SK-N-SH (cell line): Measurements from ENCODE around the gene NR0B2. TPM values are rescaled to one million over a fixed set of nuclear protein-coding genes. Genes with fewer than 3 reads are reported as not detected.

ENCODE experiments used
- CTCF ChIA-PET: fragments of 300-600, 350-600 bp; formaldehyde crosslinking; extraction: SDS; loops from one replicate; lab custom pipeline; 2021; lab: Yijun Ruan, JAX
- POLR2A ChIA-PET: fragments of 350-600 bp; sonication (Branson Sonifier 250); formaldehyde crosslinking; extraction: SDS; loops from one replicate; lab custom pipeline; 2020; ENCODE audit warnings: antibody characterized with exemption, inconsistent platforms; lab: Yijun Ruan, JAX
- DNase-seq: peaks from one replicate; pipeline ENCODE4 v3.0.0; 2012
- H2AFZ ChIP-seq: fragments of 200-600 bp; sonication (generic); 2 replicates; pipeline ENCODE4 v1.8.1; 2016; ENCODE audit warnings: antibody characterized with exemption, mild to moderate bottlenecking, low read depth
- H3F3A ChIP-seq: fragments of 200-600 bp; sonication (generic); replicated peaks from 2 replicates; pipeline ENCODE3; 2016; ENCODE audit warnings: antibody characterized with exemption, mild to moderate bottlenecking; ENCODE audit not compliant: insufficient read depth
- H3K27ac ChIP-seq, 2 experiments: fragments of 200-500 bp in 1 of 2; fragments of 200-600 bp in 1 of 2; sonication (Bioruptor generic) in 1 of 2; sonication (generic), shearing (Covaris generic) in 1 of 2; 2 replicates each; pipeline versions ENCODE4 v1.5.1 to v1.6.1; 2014 to 2016; ENCODE audit warnings: low read depth in 2 of 2, inconsistent platforms in 1 of 2, low read length in 1 of 2, mild to moderate bottlenecking in 1 of 2, mixed read lengths in 1 of 2
- H3K27me3 ChIP-seq: fragments of 200-600 bp; sonication (generic), shearing (Covaris generic); 2 replicates; pipeline ENCODE4 v1.6.1; 2016; ENCODE audit warnings: mixed run types; ENCODE audit not compliant: insufficient read depth
- H3K36me3 ChIP-seq, 2 experiments: fragments of 200-500 bp in 1 of 2; fragments of 200-600 bp in 1 of 2; sonication (Bioruptor generic) in 1 of 2; sonication (generic) in 1 of 2; replicated peaks in 1 of 2; 2 replicates each; pipeline versions ENCODE3 to v1.5.1; 2014 to 2016; ENCODE audit warnings: low read length in 1 of 2, mild to moderate bottlenecking in 1 of 2; ENCODE audit not compliant: insufficient read depth in 2 of 2, control insufficient read depth in 1 of 2
- H3K4me1 ChIP-seq, 2 experiments: fragments of 200-500 bp in 1 of 2; fragments of 200-600 bp in 1 of 2; sonication (Bioruptor generic) in 1 of 2; sonication (generic), shearing (Covaris generic) in 1 of 2; 2 replicates each; pipeline versions ENCODE4 v1.5.1 to v1.6.1; 2014 to 2016; ENCODE audit warnings: low read depth in 1 of 2, low read length in 1 of 2, mixed run types in 1 of 2; ENCODE audit not compliant: insufficient read depth in 2 of 2, control insufficient read depth in 1 of 2
- H3K4me2 ChIP-seq: fragments of 200-600 bp; sonication (generic), shearing (Covaris generic); 2 replicates; pipeline ENCODE4 v1.6.1; 2017; ENCODE audit warnings: mixed run types
- H3K4me3 ChIP-seq, 2 experiments: fragments of 200-500 bp in 1 of 2; fragments of 200-600 bp in 1 of 2; sonication (Bioruptor generic) in 1 of 2; sonication (generic), shearing (Covaris generic) in 1 of 2; 2 replicates each; pipeline versions ENCODE4 v1.5.1 to v1.8.1; 2014 to 2016; ENCODE audit warnings: low read depth in 2 of 2, inconsistent platforms in 1 of 2, low read length in 1 of 2, mild to moderate bottlenecking in 1 of 2, mixed read lengths in 1 of 2, moderate library complexity in 1 of 2
- H3K79me2 ChIP-seq: fragments of 200-600 bp; sonication (generic); 2 replicates; pipeline ENCODE4 v1.8.1; 2017; ENCODE audit warnings: mild to moderate bottlenecking; ENCODE audit not compliant: insufficient read depth
- H3K9ac ChIP-seq: fragments of 200-600 bp; sonication (generic); 2 replicates; pipeline ENCODE4 v1.6.1; 2017; ENCODE audit warnings: mixed run types
- H3K9me2 ChIP-seq: fragments of 200-600 bp; sonication (generic); 2 replicates; pipeline ENCODE4 v1.6.1; 2017; ENCODE audit warnings: mixed run types
- H3K9me3 ChIP-seq: fragments of 200-600 bp; sonication (generic); 2 replicates; pipeline ENCODE4 v1.6.1; 2017; ENCODE audit warnings: mixed run types, mild to moderate bottlenecking, moderate library complexity
- H4K20me1 ChIP-seq: fragments of 200-600 bp; sonication (generic); 2 replicates; pipeline ENCODE4 v1.6.1; 2017; ENCODE audit warnings: mild to moderate bottlenecking, mixed run types; ENCODE audit not compliant: insufficient read depth
- CHD2 ChIP-seq: fragments of 150-350 bp; IDR thresholded peaks from 2 replicates; pipeline ENCODE4 v1.6.1; 2018; ENCODE audit warnings: low read length; ENCODE audit not compliant: partially characterized antibody
- FOXM1 ChIP-seq: IDR thresholded peaks from 2 replicates; pipeline ENCODE4 v1.4.0; 2012; ENCODE audit warnings: low read depth, mild to moderate bottlenecking
- JUND ChIP-seq: IDR thresholded peaks from 2 replicates; pipeline ENCODE4 v1.4.0; 2012
- MEF2A ChIP-seq: IDR thresholded peaks from 2 replicates; pipeline ENCODE4 v1.4.0; 2012; ENCODE audit warnings: low read depth, borderline replicate concordance
- POLR2AphosphoS5 ChIP-seq: IDR thresholded peaks from 2 replicates; pipeline ENCODE4 v1.6.1; 2012; ENCODE audit warnings: low read depth, low read length
- RAD21 ChIP-seq: IDR thresholded peaks from 2 replicates; pipeline ENCODE4 v1.6.1; 2012; ENCODE audit warnings: mild to moderate bottlenecking, low read length
- RCOR1 ChIP-seq: fragments of 150-350 bp; IDR thresholded peaks from 2 replicates; pipeline ENCODE4 v1.6.1; 2017; ENCODE audit warnings: antibody characterized with exemption, low read length
- SMC3 ChIP-seq: IDR thresholded peaks from 2 replicates; pipeline ENCODE4 v1.6.1; 2012; ENCODE audit warnings: low read depth, low read length, improper control_type of control experiment
- TAF1 ChIP-seq: IDR thresholded peaks from 2 replicates; pipeline ENCODE4 v1.6.1; 2012; ENCODE audit warnings: low read depth, mild to moderate bottlenecking, low read length, moderate library complexity, borderline replicate concordance
- TCF12 ChIP-seq: IDR thresholded peaks from 2 replicates; pipeline ENCODE4 v1.4.0; 2012
- YY1 ChIP-seq: IDR thresholded peaks from 2 replicates; pipeline ENCODE4 v1.4.0; 2012; ENCODE audit warnings: low read depth, mild to moderate bottlenecking
- WGBS: methylation state at CpG from one replicate; pipeline ENCODE4 v1.1.6; 2017; ENCODE audit warnings: low lambda C conversion rate; 5-methylcytosine and 5-hydroxymethylcytosine counted together
- polyA plus RNA-seq, 3 experiments: library from polyadenylated mRNA; depleted of rRNA; stranded (reverse); fragments of >200 nt; gene quantifications; 2 replicates each; pipeline ENCODE4 v1.2.3, GENCODE V29; 2012
- TF ChIP-seq, protein P1 (sequence below): fragments of 150-350 bp; IDR thresholded peaks from 2 replicates; pipeline ENCODE4 v1.6.1; 2017; ENCODE audit warnings: antibody characterized with exemption, low read length, low read depth, borderline replicate concordance
- TF ChIP-seq, protein P2 (sequence below): fragments of 200-600 bp; sonication (generic); IDR thresholded peaks from 2 replicates; pipeline ENCODE4 v1.6.1; 2017; ENCODE audit warnings: antibody characterized with exemption, mild to moderate bottlenecking, moderate library complexity
- TF ChIP-seq, protein P3 (sequence below): IDR thresholded peaks from 2 replicates; pipeline ENCODE4 v1.4.0; 2012; ENCODE audit warnings: low read depth
- TF ChIP-seq, protein P4 (sequence below): IDR thresholded peaks from 2 replicates; pipeline ENCODE4 v1.4.0; 2012; ENCODE audit warnings: low read depth, borderline replicate concordance
- TF ChIP-seq, protein P5 (sequence below): IDR thresholded peaks from 2 replicates; pipeline ENCODE4 v1.4.0; 2012; ENCODE audit warnings: low read depth, borderline replicate concordance
- TF ChIP-seq, protein P6 (sequence below): fragments of 150-350 bp; IDR thresholded peaks from 2 replicates; pipeline ENCODE4 v1.6.1; 2016; ENCODE audit warnings: mild to moderate bottlenecking, low read depth, low read length

NR0B2 gene
- polyA plus RNA-seq, 1 of the 3 experiments (the other 2 are of a cell fraction), result not detected

DNA sequence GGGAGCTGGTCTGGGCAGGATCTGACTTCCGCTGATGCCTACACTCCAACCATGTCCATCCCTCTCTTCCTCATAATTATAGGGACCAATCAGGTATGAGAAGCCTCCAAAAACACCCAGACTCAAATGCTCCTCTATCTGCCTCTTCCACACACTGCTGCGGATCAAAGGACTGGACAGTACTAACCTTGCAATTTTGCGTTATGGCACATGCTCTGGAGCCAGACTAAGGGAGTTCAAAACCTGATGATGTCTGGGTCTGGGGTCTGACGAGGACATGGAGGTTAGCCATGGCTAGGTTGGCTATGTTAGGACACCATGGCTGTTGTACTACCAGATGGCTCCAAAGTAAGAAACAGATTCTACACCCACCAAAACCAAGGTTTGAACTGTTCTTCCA lies 34.0 kb downstream of the NR0B2 start:
- H3K4me2 ChIP-seq, result no peak overlapping the region
- ChIA-PET POLR2A (no interaction called here), CTCF (interaction anchor here (0.7 to 2.5 kb wide), 7 partner anchors 9 to 278 kb away, joined by 3 to 14 read pairs (median 4); no protein-coding TSS in a partner anchor)

More for the DNA sequence above, 34.0 kb downstream of the NR0B2 start:
- 97% methylated on average over 3 of the region's 4 CpGs for WGBS
- peaks cover 47 to 56% of the 10 kb centered on the region in 2 experiments for H3K36me3 ChIP-seq
- no peak overlapping the region for H3K9ac ChIP-seq
- no peaks in the 10 kb centered on the region for H4K20me1 ChIP-seq
- H2AFZ ChIP-seq, result no peak overlapping the region
- H3K4me1 ChIP-seq, result peaks cover 0 to 6% of the 10 kb centered on the region in 2 experiments; a peak in 1 of 4 replicates
- no peaks in the 10 kb centered on the region for H3K9me2 ChIP-seq
- peaks cover 4% of the 10 kb centered on the region for H3K79me2 ChIP-seq
- no peak overlapping the region for H3K4me3 ChIP-seq
- TF ChIP-seq YY1, result no peak
- no peak for TF ChIP-seq CHD2
- TF ChIP-seq, protein P1, sequence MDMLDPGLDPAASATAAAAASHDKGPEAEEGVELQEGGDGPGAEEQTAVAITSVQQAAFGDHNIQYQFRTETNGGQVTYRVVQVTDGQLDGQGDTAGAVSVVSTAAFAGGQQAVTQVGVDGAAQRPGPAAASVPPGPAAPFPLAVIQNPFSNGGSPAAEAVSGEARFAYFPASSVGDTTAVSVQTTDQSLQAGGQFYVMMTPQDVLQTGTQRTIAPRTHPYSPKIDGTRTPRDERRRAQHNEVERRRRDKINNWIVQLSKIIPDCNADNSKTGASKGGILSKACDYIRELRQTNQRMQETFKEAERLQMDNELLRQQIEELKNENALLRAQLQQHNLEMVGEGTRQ, result no peak
- TF ChIP-seq TCF12, result no peak
- TF ChIP-seq, protein P2, sequence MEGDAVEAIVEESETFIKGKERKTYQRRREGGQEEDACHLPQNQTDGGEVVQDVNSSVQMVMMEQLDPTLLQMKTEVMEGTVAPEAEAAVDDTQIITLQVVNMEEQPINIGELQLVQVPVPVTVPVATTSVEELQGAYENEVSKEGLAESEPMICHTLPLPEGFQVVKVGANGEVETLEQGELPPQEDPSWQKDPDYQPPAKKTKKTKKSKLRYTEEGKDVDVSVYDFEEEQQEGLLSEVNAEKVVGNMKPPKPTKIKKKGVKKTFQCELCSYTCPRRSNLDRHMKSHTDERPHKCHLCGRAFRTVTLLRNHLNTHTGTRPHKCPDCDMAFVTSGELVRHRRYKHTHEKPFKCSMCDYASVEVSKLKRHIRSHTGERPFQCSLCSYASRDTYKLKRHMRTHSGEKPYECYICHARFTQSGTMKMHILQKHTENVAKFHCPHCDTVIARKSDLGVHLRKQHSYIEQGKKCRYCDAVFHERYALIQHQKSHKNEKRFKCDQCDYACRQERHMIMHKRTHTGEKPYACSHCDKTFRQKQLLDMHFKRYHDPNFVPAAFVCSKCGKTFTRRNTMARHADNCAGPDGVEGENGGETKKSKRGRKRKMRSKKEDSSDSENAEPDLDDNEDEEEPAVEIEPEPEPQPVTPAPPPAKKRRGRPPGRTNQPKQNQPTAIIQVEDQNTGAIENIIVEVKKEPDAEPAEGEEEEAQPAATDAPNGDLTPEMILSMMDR, result no peak
- TF ChIP-seq MEF2A, result no peak
- no peak for TF ChIP-seq JUND
- no peak for TF ChIP-seq RAD21
- no peak for TF ChIP-seq POLR2AphosphoS5
- TF ChIP-seq TAF1, result no peak
- TF ChIP-seq, protein P3, sequence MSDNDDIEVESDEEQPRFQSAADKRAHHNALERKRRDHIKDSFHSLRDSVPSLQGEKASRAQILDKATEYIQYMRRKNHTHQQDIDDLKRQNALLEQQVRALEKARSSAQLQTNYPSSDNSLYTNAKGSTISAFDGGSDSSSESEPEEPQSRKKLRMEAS, result no peak
- no peak for TF ChIP-seq RCOR1
- TF ChIP-seq, protein P4, sequence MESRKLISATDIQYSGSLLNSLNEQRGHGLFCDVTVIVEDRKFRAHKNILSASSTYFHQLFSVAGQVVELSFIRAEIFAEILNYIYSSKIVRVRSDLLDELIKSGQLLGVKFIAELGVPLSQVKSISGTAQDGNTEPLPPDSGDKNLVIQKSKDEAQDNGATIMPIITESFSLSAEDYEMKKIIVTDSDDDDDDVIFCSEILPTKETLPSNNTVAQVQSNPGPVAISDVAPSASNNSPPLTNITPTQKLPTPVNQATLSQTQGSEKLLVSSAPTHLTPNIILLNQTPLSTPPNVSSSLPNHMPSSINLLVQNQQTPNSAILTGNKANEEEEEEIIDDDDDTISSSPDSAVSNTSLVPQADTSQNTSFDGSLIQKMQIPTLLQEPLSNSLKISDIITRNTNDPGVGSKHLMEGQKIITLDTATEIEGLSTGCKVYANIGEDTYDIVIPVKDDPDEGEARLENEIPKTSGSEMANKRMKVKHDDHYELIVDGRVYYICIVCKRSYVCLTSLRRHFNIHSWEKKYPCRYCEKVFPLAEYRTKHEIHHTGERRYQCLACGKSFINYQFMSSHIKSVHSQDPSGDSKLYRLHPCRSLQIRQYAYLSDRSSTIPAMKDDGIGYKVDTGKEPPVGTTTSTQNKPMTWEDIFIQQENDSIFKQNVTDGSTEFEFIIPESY, result no peak
- TF ChIP-seq, protein P5, sequence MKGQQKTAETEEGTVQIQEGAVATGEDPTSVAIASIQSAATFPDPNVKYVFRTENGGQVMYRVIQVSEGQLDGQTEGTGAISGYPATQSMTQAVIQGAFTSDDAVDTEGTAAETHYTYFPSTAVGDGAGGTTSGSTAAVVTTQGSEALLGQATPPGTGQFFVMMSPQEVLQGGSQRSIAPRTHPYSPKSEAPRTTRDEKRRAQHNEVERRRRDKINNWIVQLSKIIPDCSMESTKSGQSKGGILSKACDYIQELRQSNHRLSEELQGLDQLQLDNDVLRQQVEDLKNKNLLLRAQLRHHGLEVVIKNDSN, result no peak
- TF ChIP-seq, protein P6, sequence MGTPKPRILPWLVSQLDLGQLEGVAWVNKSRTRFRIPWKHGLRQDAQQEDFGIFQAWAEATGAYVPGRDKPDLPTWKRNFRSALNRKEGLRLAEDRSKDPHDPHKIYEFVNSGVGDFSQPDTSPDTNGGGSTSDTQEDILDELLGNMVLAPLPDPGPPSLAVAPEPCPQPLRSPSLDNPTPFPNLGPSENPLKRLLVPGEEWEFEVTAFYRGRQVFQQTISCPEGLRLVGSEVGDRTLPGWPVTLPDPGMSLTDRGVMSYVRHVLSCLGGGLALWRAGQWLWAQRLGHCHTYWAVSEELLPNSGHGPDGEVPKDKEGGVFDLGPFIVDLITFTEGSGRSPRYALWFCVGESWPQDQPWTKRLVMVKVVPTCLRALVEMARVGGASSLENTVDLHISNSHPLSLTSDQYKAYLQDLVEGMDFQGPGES, result no peak
- no peak for TF ChIP-seq SMC3
- TF ChIP-seq FOXM1, result no peak
- no peak for DNase-seq
- no peaks in the 10 kb centered on the region for H3K9me3 ChIP-seq
- H3F3A ChIP-seq, result peaks cover 18% of the 10 kb centered on the region
- H3K27ac ChIP-seq, result no peak overlapping the region
- no peaks in the 10 kb centered on the region for H3K27me3 ChIP-seq
